DMS153 treated with DMSO at 0.1 percent for 48 hours (cell line): ENCODE results near the gene LILRB2.
"Not testable (repeated sequence)": the region's sequence is repeated elsewhere in the genome, so short reads cannot be mapped to it uniquely, and the experiment has no call there.

ENCODE experiments used
- DNase-seq: peaks from one replicate; lab custom pipeline; 2025; ENCODE audit not compliant: unreplicated experiment; lab: John Stamatoyannopoulos, UW

LILRB2 gene

DNA sequence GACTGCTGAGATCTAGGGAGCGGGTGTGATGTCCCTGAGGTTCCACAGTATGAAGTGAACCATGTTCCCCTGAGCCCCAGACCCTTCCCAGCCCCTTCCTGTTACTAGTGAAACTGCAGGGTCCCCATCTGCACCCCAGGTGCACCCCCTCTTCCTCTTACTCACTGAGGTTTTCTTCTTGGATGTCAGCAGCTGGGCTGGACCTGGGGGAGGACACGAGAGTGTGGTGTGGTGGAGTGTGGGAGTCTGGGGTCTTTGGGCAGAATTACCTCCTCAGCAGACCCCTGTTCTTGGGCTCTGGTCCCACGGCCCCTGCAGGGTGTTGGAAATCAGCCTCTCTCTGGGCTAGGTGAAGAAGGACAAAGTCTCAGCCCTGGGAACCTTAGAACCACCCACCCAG is 35.0 kb downstream of the LILRB2 start:
- no peak for DNase-seq

DNA sequence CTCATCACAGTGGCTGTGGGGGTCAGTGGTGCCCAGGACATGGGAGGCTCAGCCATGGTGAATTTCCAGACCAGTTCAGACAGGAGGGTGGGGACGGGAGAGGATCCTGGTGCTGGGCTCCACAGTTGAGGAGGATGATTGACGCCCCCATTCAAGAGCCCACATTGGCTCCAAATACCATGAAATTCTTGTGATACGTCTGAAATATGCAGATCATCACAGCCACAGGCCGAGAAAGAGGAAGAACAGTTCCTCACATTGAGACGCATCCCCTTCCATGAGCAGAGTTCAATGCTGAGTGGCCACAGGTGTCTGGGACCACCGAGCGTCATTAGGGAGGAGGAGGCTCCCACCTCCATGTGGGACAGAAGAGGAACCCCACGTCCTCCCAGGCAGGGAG is 37.1 kb downstream of the LILRB2 start:
- not testable (repeated sequence) for DNase-seq

DNA sequence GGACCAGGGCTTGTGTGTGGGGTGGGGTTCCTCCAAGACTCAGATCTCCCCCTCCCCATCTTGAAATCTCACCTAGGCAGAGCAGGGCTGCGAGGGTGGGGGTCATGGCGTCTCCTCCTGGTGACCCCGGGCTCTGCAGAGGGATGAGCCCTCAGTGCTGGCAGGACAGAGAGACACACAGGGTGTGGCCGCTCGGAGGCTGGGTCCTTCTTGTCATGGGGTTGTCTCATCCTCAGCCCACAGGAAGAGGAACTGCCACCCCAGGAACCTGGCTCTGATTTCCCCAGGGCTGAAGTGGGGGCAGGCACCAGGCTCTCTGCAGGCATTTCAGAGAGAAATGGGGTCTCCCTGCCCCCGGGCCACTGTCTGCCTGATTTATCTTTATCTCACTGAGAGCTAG is 38.3 kb downstream of the LILRB2 start, which contains the start of gene LILRA6:
Gene LILRA6 (minus strand): TSS at position 145 of the 400 bp plus-strand sequence.
- not testable (repeated sequence) for DNase-seq

DNA sequence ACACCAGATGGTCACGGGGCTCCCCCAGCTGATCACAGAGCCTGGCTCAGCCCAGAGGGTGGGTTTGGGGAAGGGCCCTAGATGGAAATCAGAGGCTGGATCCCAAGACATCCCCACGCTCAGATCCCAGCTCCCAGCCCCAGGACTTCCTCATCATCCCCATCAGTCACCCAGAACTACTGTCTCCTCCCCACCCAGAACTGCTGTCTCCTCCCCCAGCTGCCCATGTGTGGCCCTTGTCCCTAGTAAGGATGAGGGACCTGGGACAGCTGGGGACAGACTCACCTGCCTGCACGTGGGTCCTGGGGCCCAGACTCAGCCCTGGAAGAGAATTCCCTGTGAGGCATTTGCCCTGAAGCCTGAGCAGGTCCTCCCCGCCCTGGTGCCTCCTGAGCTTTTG is 38.7 kb downstream of the LILRB2 start:
- not testable (repeated sequence) for DNase-seq

DNA sequence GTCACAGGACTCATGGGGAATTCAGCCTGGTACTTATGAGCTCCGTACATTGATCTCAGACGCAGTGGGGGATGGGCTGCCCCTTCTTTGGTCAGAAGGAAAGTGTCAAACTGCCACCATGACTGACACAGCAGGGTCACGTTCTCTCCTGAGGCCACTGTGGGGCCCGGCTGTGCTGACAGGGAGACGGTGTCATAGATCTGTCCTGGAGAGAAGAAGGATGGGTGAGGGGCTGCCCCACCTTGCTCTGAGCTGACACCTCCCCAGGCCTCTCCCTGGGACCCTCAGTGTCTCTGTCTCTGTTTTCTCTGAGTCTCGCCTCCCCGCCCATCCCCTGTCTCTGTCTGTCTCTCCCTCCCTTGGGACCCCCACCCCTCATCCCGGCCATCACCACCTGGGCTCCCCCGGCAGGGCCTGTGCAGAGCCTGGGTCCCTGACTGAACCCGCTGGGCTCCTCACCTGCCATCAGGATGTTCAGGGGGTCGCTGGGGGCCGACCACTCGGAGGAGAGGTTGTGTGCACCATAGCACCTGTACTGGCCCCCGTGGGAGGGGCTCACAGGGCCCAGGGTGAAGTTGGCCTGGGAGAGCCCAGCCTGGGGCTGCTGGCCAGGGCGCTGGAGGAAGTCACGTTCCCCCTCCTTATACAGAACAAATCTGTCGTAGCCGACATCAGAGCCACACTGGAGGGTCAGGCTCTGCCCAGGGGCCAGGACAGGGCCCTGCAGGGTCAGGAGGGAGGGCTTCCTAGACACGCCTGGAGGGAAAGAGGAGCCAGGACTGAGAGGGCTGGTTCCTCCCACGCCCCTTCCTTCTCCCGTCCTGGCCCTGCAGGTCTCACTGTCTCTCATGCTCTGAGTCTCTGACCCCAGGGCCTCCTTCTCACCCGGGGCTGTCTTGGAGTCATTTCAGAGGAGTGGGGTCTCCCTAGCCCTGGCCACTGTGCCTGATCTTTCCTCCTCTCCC is 40.3 kb downstream of the LILRB2 start:
- not testable (repeated sequence) for DNase-seq

DNA sequence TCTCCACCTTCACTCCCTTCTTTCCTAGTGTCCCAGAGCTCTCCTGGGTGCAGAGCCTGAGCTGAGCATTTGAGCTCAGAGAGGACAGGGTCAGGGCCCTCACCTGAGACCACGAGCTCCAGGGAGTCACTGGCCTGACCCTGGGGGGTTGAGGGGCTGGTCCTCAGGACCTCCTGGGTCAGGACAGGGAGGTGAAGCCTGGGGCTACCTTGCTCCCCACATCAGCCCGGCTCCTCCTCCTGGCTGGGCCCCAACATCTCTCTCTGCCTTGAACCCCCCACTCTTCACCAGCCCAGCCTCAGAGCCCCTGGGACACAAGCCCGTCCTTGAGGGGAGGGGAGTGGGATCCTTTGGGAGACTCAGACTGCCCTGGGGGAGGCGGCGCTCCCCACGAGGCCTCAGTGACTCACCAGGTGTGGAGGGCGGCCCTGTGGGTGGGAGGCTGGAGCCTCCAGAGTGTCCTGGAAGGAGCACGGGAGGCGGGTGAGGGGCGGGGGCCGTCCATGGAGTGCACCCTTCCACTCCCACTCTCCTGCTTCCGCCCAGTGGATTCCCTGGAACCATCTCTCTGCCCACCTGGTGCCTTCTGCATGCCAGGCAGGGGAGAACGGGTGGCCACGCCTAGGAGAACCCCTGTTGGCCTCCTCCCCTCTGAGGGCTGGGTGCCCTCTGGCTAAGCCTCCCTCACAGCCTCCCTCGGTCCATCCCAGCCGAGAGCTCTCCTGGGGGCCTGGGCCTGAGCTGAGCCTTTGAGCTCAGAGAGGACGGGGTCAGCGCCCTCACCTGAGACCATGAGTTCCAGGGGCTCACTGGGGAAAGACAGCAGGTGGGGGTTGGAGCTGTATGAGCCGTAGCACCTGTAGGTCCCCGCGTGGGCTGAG is 41.2 kb downstream of the LILRB2 start:
- DNase-seq, result not testable (repeated sequence)

DNA sequence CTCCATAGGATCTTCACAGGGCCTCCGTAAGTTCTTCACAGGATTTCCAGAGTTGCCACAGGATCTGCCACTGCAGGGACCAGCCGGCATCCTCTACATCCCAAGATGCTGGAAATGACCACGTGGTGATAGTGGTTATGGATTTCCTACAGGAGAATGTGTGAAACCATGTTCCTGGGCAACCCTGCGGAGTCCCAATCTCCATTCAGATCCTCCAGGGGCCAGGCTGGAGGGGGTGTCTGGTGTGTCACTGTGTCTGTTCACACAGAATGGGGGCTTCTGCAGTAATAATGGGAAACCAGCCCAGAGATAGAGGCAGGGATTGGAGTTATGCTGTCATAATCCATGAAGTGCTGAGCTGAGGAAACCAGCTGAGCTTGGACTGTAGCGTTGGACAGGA is 47.0 kb downstream of the LILRB2 start:
- no peak for DNase-seq

- peak; percentile 82 for DNase-seq
Measured at GRCh38 chr19:54231077-54231931, 49.6 kb downstream of the LILRB2 start.

GRCh38 chr19:54230031-54230430 is 50.9 kb downstream of the LILRB2 start:
- DNase-seq, result no peak

- no peak for DNase-seq
Measured at GRCh38 chr19:54229146-54229545, 51.8 kb downstream of the LILRB2 start.

DNA sequence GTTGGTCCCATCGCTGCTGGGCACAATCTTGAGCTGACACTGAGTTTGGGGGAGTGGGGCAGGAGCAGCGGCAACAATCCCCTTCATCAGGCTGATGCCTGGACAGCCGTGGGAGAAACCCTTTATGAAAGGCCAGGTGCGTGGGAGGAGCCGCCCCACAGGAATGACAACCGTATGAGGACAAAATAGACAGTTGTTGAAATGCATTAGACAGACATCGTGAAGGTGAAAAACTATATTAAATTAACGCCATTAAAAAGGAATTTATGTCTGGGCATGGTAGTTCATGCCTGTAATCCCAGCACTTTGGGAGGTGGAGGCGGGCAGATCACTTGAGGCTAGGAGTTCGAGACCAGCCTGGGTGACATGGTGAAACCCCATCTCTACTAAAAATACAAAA is 56.3 kb downstream of the LILRB2 start:
- not testable (repeated sequence) for DNase-seq

DNA sequence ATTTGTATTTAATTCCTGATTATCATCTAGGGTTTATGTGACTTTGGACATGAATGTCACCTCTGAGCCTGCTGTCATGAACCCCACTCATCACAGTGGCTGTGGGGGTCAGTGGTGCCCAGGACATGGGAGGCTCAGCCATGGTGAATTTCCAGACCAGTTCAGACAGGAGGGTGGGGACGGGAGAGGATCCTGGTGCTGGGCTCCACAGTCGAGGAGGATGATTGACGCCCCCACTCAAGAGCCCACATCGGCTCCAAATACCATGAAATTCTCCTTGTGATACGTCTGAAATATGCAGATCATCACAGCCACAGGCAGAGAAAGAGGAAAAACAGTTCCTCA is 57.0 kb downstream of the LILRB2 start:
- DNase-seq, result not testable (repeated sequence)
